ENCODE results near the gene OR2T5.
"Not testable (repeated sequence)": the region's sequence is repeated elsewhere in the genome, so short reads cannot be mapped to it uniquely, and the experiment has no call there.

OR2T5 gene

GRCh38 chr1:248488289-248488688, at the start of gene OR2T5:
TSS of gene OR2T5 (plus strand) at chr1:248488589. CDS start at chr1:248488589, 0 bp downstream.
- not testable (repeated sequence) for DNase-seq

- not testable (repeated sequence) for DNase-seq
Observed at GRCh38 chr1:248438668-248439067, 49.7 kb upstream of the OR2T5 start.

DNA sequence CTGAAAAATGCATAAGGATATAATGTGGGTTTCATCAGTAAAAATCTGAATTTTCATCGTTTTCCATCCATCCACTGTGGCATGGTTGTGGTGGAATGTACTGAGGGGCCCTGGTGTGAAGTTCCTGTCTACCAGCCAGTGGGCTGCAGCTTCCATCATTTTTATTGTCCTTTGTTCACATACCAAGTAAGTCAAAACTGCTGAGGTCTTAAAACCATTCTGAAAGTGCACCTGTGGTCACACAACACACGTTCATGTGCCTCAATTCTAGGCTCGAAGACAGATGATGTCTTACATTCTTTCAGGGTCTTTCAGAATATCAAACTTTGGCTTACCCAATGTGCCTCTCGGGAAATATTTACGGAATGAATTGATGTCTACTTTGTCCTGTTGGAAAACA, 49.1 kb upstream of the OR2T5 start:
- not testable (repeated sequence) for DNase-seq

GRCh38 chr1:248442500-248443277, 45.7 kb upstream of the OR2T5 start:
- not testable (repeated sequence) for DNase-seq

- DNase-seq = not testable (repeated sequence)
Observed at GRCh38 chr1:248444603-248445002, 43.8 kb upstream of the OR2T5 start.

GRCh38 chr1:248445399-248445798, 43.0 kb upstream of the OR2T5 start, which contains the start of gene OR2T2:
TSS of gene OR2T2 (plus strand) at chr1:248445637. CDS start at chr1:248452798, 7,161 bp downstream.
- DNase-seq = not testable (repeated sequence)

DNA sequence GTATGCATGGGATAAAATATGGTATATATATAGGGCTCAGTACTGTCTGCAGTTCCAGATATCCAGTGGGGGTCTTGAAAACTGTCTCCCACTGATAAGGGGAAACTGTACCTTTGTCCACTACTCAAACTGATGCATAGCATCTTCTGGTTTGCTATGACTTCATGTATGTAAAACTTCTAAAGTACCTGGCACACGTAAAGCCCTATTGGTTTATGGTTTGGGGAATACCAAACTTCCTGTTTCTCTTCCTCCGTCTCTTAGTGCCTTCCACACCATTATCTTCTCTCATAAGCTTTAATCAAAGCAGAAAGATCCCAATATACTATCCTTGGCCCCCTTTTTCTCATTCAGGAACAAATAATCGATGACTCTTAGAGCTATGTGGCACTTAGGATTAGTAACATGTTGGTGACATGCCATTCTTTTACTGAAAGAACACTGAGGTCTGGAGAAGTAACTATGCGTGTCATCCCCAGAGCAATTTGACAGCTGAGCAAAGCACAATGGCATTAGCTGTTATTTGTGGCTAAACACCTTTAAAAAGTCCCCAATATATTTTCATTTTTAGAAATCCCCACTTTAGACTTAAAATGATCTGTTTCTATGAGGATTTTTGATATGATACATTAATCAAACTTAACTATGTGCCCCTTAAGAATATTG, 39.8 kb upstream of the OR2T5 start:
- DNase-seq = not testable (repeated sequence)

DNA sequence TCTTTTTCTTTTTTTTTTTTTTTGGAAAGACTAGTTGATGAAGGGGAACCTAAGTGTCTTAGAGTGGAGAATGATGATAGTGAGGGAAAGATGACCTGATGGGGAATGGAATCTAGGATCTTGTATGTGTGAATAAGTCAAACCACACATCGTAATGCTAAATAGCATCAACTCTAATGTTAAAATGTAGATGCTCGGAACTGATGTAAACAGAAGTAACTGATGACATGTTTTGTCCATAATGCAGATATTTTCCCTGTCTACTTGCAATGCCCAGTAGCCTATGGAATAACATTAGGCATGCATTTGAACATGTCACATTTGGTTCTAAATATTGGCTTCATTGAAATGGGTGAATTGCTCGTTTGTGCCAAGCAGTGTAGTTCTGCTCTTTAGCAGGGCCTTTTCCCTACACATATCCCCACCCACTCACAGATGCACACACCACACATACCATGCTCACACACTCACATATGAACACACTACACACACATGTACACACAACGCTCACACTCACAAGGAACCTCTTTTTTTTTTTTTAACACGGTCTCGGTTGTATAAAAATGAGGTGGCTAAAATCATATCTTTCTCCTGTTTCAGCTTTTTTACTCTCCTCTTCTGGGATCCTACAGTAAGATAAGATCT, 38.4 kb upstream of the OR2T5 start:
- DNase-seq = not testable (repeated sequence)

DNA sequence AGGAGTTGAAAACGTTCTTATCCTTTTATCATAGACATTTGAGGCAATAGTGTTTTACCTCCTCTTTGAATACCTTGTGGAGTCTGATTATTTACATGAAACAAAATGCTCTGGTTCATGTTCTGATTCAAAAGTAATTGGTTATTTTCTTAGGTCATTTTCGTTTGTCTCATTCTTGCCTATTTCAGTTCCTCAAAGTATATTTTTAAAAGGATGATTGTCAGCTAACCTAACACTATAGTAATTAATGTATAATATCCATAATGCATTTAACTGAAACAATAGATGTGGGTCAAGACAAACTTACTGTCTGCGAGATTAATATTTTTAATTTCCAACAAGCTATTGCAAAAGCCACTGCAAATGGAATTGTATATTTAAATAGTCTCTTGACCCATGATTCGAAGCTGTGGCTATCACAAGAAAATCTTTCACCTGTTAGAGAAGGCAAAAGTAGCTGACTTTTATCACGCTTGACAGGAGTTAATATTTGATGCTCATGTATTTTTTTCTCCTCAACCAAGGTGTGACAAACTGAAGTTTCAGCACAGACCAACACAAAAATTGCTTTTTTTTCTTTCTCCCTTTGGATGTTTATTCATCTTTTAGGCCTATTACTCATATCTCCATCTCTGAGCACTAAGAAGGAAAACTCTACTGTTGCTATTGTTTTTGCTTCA, 37.8 kb upstream of the OR2T5 start:
- DNase-seq = not testable (repeated sequence)

DNA sequence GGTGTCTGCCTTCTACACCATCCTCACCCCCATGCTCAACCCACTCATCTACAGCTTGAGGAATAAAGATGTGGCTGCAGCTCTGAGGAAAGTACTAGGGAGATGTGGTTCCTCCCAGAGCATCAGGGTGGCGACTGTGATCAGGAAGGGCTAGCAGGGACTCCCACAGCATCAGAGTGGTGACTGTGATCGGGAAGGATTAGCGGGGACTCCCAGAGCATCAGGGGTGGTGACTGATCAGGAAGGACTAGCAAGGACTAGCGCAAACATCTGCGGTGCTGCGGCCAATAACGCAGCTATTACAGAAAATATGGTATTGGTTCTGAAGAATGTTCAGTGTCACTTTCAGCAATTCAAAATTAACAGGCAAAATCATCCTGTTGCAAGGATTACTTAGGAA, 34.8 kb upstream of the OR2T5 start:
- not testable (repeated sequence) for DNase-seq

DNA sequence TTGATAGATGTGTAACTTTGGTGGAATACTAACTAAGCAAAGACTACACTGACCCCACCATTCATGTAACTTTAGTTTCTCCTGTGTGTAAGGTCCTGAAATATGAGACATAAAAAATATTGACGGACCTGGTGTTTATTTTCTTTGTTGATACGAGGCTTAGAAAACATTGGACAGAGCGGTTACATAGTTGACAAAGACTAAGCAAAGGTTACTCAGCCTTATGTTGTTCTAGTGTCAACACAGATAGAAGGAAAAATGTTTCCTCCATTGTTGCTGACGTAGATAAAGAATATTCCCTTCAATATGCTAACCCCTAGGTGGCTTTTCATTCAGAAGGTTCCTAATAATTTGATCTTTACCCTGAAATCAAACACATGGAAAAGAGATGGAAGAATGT, 33.3 kb upstream of the OR2T5 start:
- not testable (repeated sequence) for DNase-seq

DNA sequence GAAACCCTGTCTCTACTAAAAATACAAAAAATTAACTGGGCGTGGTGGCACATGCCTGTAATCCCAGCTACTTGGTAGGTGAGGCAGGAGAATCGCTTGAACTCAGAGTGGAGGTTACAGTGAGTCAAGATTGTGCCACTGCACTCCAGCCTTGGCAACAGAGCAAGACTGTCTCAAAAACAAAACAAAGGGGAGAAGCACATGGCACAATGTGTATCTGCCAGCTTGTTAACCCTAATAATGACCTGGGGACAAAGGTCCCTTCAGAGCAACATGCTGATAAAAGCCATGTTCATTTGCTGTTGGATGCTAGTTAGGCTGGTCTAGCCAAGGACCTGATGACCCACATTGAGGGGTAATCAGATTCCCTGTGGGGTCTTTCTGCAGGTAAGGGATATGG, 31.8 kb upstream of the OR2T5 start:
- DNase-seq = not testable (repeated sequence)

- DNase-seq = not testable (repeated sequence)
Observed at GRCh38 chr1:248459117-248459516, 29.3 kb upstream of the OR2T5 start.

DNA sequence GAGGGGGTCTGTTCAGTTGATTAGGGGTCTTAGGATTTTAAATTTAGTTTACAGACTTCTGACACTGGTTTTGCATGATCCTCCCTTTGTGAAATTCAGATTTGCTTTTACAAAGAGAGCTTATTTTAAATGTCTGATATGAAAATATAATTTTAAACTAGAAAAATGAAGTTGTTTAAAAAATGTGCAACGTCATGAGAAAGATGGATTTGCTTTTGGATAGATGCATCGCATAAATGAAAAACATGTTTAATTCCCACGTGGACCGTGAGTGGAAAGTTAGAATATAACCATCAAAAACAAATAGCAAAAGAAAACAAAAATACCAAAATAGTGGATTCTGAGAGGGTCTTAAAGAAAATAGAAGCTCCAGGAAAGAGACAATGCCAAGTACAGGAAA, 17.2 kb upstream of the OR2T5 start:
- no peak for DNase-seq

- not testable (repeated sequence) for DNase-seq
Observed at GRCh38 chr1:248472111-248472510, 16.3 kb upstream of the OR2T5 start.

GRCh38 chr1:248473051-248473450, 15.3 kb upstream of the OR2T5 start, which contains the start of gene OR2T3:
TSS of gene OR2T3 (plus strand) at chr1:248473351. CDS start at chr1:248473351, 0 bp downstream.
- DNase-seq = not testable (repeated sequence)

GRCh38 chr1:248475660-248476059, 12.7 kb upstream of the OR2T5 start:
- not testable (repeated sequence) for DNase-seq

DNA sequence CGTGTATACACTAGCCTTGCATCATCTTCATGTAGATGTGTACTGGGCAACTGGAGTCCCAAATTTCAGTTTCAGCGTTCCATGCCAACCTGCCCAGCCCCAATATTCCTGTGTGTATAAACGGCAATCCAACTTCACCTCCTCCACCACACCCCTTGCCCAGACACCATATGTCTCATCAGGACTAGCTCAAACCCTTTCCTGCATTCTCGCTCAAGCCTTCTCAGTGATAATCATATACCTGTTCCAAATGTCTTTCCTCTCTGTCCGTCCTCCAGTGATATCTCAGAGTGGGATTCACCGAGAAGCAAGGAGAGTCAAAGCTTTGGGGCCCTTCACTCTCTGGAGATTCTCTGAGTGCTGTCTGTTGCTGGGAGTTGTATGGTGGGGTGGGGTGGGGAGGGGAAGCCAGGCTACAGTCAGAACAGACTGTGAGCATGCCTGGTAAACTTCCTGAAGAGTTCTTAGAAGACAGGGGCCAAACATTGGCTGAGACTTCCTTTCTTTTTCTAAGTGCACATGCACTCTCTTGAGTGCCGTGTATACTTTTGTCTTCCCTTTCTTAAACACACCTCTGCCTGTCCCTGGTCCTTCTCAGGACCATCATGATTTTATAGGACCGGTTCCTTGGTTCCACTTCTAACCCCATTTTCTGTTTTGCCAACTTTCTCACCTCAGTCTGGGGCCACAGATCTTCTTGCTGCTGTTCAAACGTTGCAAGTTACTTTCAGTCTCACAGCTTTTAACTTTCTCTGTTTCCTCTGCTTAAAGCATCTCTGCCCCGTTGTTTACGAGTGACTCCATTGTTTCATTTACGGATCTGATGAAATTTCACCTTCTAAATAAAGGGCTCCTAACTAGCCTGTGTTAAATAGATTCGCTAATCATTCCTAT, 6.5 kb upstream of the OR2T5 start:
- not testable (repeated sequence) for DNase-seq

- DNase-seq = not testable (repeated sequence)
Observed at GRCh38 chr1:248496661-248497060, 8.3 kb downstream of the OR2T5 start.

DNA sequence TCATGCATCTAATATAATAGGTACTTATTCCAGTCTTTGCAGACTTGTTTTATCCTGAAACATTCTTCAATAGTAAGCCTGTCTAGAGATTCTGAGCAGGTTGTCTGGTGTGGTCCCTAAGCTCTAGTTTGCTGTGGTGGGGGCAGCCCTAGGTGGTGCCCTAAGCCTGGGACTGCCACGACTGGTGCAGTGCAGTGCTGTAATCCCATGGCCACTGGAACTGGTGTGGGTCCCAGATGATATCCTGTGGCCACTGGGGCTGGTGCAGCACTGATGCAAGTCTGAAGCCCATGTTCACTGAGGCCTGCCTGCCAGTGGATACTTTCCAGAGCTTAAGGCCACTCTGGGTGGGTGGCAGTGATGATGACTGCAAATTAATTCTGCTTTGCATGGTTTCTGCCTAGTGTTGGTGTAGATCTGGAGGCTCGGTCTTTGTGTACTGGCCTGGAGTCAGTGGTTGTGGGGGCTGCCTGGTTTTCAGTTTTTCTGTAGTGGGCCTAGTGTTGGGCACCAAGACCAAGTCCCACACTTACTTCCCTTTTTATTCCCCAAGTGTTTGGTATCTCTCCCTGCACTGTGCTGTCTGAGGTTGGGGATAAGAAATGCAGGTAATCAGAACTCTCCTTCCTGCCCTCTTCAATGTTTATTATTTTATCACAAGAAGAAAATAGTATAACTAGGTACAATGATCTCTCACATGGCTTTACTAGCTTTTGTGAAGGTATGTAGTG, 12.1 kb downstream of the OR2T5 start:
- DNase-seq = not testable (repeated sequence)

DNA sequence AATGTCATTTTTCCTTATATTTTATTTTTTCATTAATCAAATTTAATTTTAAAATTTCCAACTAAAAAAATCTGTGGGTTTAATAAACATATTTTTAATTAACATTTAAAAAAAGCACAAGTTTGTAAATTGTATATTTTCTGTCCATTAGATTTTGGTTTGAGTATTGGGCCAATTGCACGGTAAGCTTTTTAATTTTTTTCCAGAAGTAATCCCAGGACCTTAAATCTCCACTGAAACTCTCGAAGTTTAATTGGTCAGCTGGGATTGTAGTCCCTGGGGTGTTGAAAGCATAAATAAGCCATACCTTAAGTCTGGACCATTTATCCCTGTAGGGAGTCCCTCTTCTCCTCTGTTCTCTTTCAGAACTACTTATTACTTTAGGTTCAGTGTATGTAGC, 19.4 kb downstream of the OR2T5 start, which contains the start of gene OR2G6:
Gene OR2G6, plus strand, starts transcription at position 301 of the 400 bp plus-strand sequence. CDS start 13,574 bp downstream, outside the sequence.
- DNase-seq = not testable (repeated sequence)
